22Rv1 (cell line): ENCODE data around the gene PDXK.
A peak's percentile ranks its signal among the peaks of the same experiment; 100 is the strongest.

Experiments
- H3K27ac ChIP-seq: fragments of 450-650 bp; 2 replicates; pipeline ENCODE4 v1.5.1; 2017
- ZFX ChIP-seq: fragments of 450-650 bp; IDR thresholded peaks from 2 replicates; pipeline ENCODE4 v1.6.1; 2017; ENCODE audit warnings: antibody characterized with exemption, borderline replicate concordance
- TF ChIP-seq, protein P1 (sequence below): fragments of 450-650 bp; IDR thresholded peaks from 2 replicates; pipeline ENCODE4 v1.5.1; 2017; ENCODE audit warnings: mild to moderate bottlenecking

The PDXK gene

GRCh38 chr21:43810505-43811261 lies 91.8 kb downstream of the PDXK start:
- no peak overlapping the region for H3K27ac ChIP-seq
- no peak for TF ChIP-seq ZFX
- TF ChIP-seq, protein P1, sequence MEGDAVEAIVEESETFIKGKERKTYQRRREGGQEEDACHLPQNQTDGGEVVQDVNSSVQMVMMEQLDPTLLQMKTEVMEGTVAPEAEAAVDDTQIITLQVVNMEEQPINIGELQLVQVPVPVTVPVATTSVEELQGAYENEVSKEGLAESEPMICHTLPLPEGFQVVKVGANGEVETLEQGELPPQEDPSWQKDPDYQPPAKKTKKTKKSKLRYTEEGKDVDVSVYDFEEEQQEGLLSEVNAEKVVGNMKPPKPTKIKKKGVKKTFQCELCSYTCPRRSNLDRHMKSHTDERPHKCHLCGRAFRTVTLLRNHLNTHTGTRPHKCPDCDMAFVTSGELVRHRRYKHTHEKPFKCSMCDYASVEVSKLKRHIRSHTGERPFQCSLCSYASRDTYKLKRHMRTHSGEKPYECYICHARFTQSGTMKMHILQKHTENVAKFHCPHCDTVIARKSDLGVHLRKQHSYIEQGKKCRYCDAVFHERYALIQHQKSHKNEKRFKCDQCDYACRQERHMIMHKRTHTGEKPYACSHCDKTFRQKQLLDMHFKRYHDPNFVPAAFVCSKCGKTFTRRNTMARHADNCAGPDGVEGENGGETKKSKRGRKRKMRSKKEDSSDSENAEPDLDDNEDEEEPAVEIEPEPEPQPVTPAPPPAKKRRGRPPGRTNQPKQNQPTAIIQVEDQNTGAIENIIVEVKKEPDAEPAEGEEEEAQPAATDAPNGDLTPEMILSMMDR = peak; percentile 91

- TF ChIP-seq, protein P1 = no peak
- no peak for TF ChIP-seq ZFX
Measured at GRCh38 chr21:43811262-43812105, 92.6 kb downstream of the PDXK start.

More at GRCh38 chr21:43811262-43812105, 92.6 kb downstream of the PDXK start:
- no peak overlapping the region for H3K27ac ChIP-seq
